Placental epithelial cell (primary cell): Measurements from ENCODE around the gene ADAMTS10. TPM values are rescaled to one million over a fixed set of nuclear protein-coding genes. Genes with fewer than 3 reads are reported as not detected.

Source experiments
- total RNA-seq: library from RNA; depleted of rRNA; stranded (reverse); fragments of >200 nt; gene quantifications from 2 replicates; pipeline ENCODE4 v1.2.3, GENCODE V29; 2012

ADAMTS10 gene
- 0.22 and 16.9 TPM in 2 replicates for total RNA-seq

DNA sequence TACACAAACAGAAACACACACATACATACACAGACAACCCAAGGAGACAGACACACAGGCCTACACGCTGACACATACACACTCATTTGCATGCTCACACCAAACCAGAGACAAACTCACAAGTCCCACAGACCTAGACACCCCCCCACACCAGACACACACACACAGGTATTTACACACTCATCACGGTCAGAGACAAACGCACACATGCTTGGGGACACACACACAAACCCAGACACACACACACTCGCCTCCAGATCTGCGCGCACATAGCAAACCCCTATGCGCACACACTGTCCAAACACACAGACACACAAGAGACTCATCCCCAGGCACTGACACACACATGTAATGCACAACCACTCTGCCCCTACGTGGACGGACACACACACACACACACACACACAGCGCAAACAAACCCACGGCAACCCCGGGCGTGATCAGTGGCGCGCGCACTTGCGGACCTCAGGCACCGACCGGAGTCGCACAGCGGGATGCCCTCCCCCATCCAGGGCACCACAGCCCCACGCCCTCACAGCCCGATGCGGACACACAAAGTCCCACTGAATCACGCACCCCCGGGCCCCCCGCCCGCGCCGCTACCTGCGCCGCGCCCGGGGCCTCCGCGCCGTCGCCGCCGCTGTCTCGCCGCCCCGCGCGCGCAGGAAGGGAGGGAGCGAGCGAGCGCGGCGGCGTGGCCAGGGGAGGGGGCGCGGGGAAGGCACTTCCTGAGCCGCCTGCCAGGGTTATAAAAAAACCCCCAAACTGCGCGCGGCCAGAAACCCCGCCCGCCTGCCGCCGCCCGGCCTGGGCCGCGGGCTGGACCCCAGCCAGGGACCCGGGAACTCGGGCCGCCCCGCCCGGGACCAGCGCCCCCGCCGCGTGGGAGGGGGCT is at the start of gene ADAMTS10:
TSS of gene ADAMTS10 (minus strand) at position 675 of the 895 bp plus-strand sequence. CDS start 5,005 bp downstream, outside the sequence.

DNA sequence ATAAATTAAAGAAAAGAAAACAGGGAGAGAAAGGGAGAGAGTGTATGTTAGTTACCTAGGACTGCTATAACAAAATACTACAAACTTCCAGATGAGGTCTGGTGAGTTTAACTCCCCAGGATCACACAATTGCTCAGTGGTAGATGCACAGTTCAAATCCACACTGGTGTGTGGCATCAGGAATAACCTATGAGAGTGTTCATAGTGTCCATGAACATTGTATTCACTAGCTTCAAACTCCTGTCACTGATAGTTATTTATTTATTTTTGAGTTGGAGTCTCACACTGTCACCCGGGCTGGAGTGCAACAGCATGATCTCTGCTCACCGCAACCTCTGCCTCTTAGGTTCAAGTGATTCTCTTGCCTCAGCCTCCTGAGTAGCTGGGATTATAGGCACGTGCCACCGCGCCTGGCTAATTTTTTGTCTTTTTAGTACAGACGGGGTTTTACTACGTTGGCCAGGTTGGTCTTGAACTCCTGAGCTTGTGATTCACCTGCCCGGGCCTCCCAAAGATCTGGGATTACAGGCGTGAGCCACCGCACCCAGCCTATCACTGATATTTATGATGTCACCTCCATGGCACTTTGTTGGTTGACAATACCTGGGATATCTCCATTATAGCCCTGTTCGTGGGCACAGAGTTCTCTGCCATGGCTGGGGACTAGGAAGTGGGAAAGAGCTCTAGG is 19.6 kb upstream of the ADAMTS10 start, which contains the start of gene NFILZ:
TSS of gene NFILZ (plus strand) at position 638 of the 688 bp plus-strand sequence. CDS start 46,133 bp downstream, outside the sequence.

DNA sequence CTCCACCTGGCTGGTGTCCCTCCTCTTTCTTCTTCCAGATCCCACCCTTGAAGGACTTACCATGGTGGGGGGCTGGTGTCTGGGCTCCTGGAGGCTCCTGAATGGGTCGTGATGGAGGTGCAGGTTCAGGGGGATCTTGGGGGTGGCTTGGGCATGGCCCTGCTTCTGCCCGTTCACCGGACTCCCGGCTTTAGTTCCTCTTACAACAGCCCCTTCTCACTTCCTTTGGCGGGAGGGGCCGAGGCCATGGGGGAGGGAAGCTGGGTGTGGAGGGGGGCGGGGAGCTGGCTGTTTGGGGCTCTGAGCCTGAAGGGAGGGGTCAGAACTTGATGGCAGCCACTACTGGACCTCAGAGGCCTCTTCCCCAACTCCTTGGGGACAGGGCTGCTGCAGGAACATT is 33.3 kb downstream of the ADAMTS10 start, which contains the start of gene MYO1F:
TSS of gene MYO1F (minus strand) at position 196 of the 400 bp plus-strand sequence. CDS start at position 63, 133 bp downstream.

Other genes starting within 250 kb of the ADAMTS10 start
- 0.22 and 0.39 TPM in 2 replicates for gene ANGPTL4, start 246.6 kb downstream of the ADAMTS10 start, total RNA-seq
- 33.7 and 66.0 TPM in 2 replicates for gene RAB11B, start 220.4 kb downstream of the ADAMTS10 start, total RNA-seq
- gene MARCHF2, start 197.4 kb downstream of the ADAMTS10 start, total RNA-seq: 20.8 and 88.0 TPM in 2 replicates
- 42.4 and 53.4 TPM in 2 replicates for gene HNRNPM, start 165.7 kb downstream of the ADAMTS10 start, total RNA-seq
- under 0.01 TPM in 1 of 2 replicates, not detected in the other for gene PRAM1, start 108.1 kb downstream of the ADAMTS10 start, total RNA-seq
- gene ZNF414, start 96.5 kb downstream of the ADAMTS10 start, total RNA-seq: 6.3 and 7.4 TPM in 2 replicates
- 0.11 and 0.39 TPM in 2 replicates for gene MYO1F, start 33.3 kb downstream of the ADAMTS10 start, total RNA-seq
- gene NFILZ, start 19.9 kb upstream of the ADAMTS10 start, total RNA-seq: not detected in 2 replicates
- not detected in 2 replicates for gene ACTL9, start 88.1 kb upstream of the ADAMTS10 start, total RNA-seq
- not detected in 2 replicates for gene OR2Z1, start 110.9 kb upstream of the ADAMTS10 start, total RNA-seq
- gene ZNF558, start 221.6 kb upstream of the ADAMTS10 start, total RNA-seq: 35.9 and 46.7 TPM in 2 replicates
- not detected in 2 replicates for gene MBD3L1, start 221.7 kb upstream of the ADAMTS10 start, total RNA-seq